Lower lobe of right lung (tissue), 2 donors: ENCODE results near the gene HSPA5. TPM values are rescaled to one million over a fixed set of nuclear protein-coding genes. Genes with fewer than 3 reads are reported as not detected.
"Not testable (repeated sequence)": the region's sequence is repeated elsewhere in the genome, so short reads cannot be mapped to it uniquely, and the experiment has no call there.

Source experiments
- ATAC-seq, 2 donors: fragments of 200-7000 bp; cut with Tn5 transposase; one replicate each; pipeline ENCODE4 v1.9.1; 2020 to 2022; ENCODE audit warnings: mild to moderate bottlenecking in 2 of 2, moderate library complexity in 2 of 2
- DNase-seq: peaks from one replicate; pipeline ENCODE4 v3.0.0-alpha.2; 2020
- H3K27ac ChIP-seq: fragments of 200-600 bp; one replicate; pipeline ENCODE4 v1.8.0; 2022
- H3K27me3 ChIP-seq: fragments of 200-600 bp; one replicate; pipeline ENCODE4 v1.8.0; 2022; ENCODE audit warnings: low read depth
- H3K36me3 ChIP-seq: fragments of 200-600 bp; one replicate; pipeline ENCODE4 v1.8.0; 2022; ENCODE audit warnings: mild to moderate bottlenecking
- H3K4me1 ChIP-seq: fragments of 200-600 bp; one replicate; pipeline ENCODE4 v1.8.0; 2022
- H3K4me3 ChIP-seq: fragments of 200-600 bp; one replicate; pipeline ENCODE4 v1.8.0; 2022; ENCODE audit warnings: mild to moderate bottlenecking
- H3K9me3 ChIP-seq: fragments of 200-600 bp; one replicate; pipeline ENCODE4 v1.8.0; 2022
- CTCF ChIP-seq: fragments of 200-600 bp; IDR thresholded peaks from one replicate; pipeline ENCODE4 v1.8.0; 2022; ENCODE audit warnings: antibody characterized with exemption, mild to moderate bottlenecking
- intact Hi-C: fragments of 100-400 bp; cut with DNase I; formaldehyde crosslinking; loops from one replicate; pipeline ENCODE4 v1.11.0; 2022
- total RNA-seq: library from RNA; stranded (reverse); fragmentation: NEBNext Ultra II Directional; extraction: Animal tissue kit (Norgen Biotek cat#: 25700); gene quantifications from one replicate; pipeline ENCODE4 v1.2.1, GENCODE V29; 2021
- donor health status: DM: no; HTN: yes; CAD: no; lungs with severe emphysema.

The HSPA5 gene
- total RNA-seq, 1 donor from 2014 or later, result 201 TPM

GRCh38 chr9:125272697-125273096 is 31.6 kb upstream of the HSPA5 start:
- Histone ChIP-seq H3K4me3 (no peak overlapping the region), H3K27ac (peak overlapping the region; percentile 28), H3K27me3 (no peaks in the 10 kb centered on the region), H3K9me3 (no peaks in the 10 kb centered on the region), H3K36me3 (peaks cover 7% of the 10 kb centered on the region), H3K4me1 (peaks cover 41% of the 10 kb centered on the region)
- DNase-seq, result no peak
- intact Hi-C loops, result no loop called here
- ATAC-seq, result peak; percentile 66 to 73
- TF ChIP-seq CTCF, result no peak

- Histone ChIP-seq H3K27me3 (no peaks in the 10 kb centered on the region), H3K9me3 (no peaks in the 10 kb centered on the region), H3K4me1 (peaks cover 41% of the 10 kb centered on the region), H3K4me3 (no peak overlapping the region), H3K27ac (no peak overlapping the region), H3K36me3 (peaks cover 20% of the 10 kb centered on the region)
- no peak for DNase-seq
- TF ChIP-seq CTCF, result no peak
- intact Hi-C loops, result no loop called here
- ATAC-seq, result no peak
Measured at GRCh38 chr9:125271081-125271480, 29.9 kb upstream of the HSPA5 start.

GRCh38 chr9:125269014-125269397 is 27.9 kb upstream of the HSPA5 start:
- Histone ChIP-seq H3K4me1 (peaks cover 49% of the 10 kb centered on the region), H3K27ac (peak overlapping the region; percentile 9), H3K27me3 (no peaks in the 10 kb centered on the region), H3K36me3 (peaks cover 24% of the 10 kb centered on the region), H3K4me3 (no peak overlapping the region), H3K9me3 (no peaks in the 10 kb centered on the region)
- intact Hi-C loops, result no loop called here
- ATAC-seq, result peak in 1 of 2 donors; percentile 53
- no peak for TF ChIP-seq CTCF
- DNase-seq, result no peak

- no peaks in the 10 kb centered on the region for H3K27me3 ChIP-seq
- TF ChIP-seq CTCF, result no peak
Measured at GRCh38 chr9:125268394-125269013, 27.4 kb upstream of the HSPA5 start.

GRCh38 chr9:125264068-125264467 is 22.9 kb upstream of the HSPA5 start:
- DNase-seq, H3K4me3 ChIP-seq, intact Hi-C loops, H3K27me3 ChIP-seq, ATAC-seq, H3K9me3 ChIP-seq: not testable (repeated sequence)
- H3K4me1 ChIP-seq, result peaks cover 42% of the 10 kb centered on the region
- H3K36me3 ChIP-seq, result peaks cover 19% of the 10 kb centered on the region
- peak overlapping the region; percentile 39 for H3K27ac ChIP-seq

More at GRCh38 chr9:125268394-125269013, 27.4 kb upstream of the HSPA5 start:
- H3K4me3 ChIP-seq, result no peak overlapping the region
- intact Hi-C loops, result no loop called here
- no peak for DNase-seq
- peaks cover 51% of the 10 kb centered on the region for H3K4me1 ChIP-seq
- peak overlapping the region; percentile 9 for H3K27ac ChIP-seq
- H3K9me3 ChIP-seq, result no peaks in the 10 kb centered on the region
- peak; percentile 48 to 65 for ATAC-seq
- peaks cover 27% of the 10 kb centered on the region for H3K36me3 ChIP-seq

GRCh38 chr9:125262294-125262991 is 21.3 kb upstream of the HSPA5 start:
- DNase-seq, result no peak
- H3K27me3 ChIP-seq, result no peaks in the 10 kb centered on the region
- peaks cover 31% of the 10 kb centered on the region for H3K4me1 ChIP-seq
- TF ChIP-seq CTCF, result no peak
- peak overlapping the region; percentile 90 for H3K27ac ChIP-seq
- peak in 1 of 2 donors; percentile 2 for ATAC-seq
- no peaks in the 10 kb centered on the region for H3K9me3 ChIP-seq
- intact Hi-C loops, result no loop called here
- H3K4me3 ChIP-seq, result peak overlapping the region; percentile 97
- peaks cover 19% of the 10 kb centered on the region for H3K36me3 ChIP-seq
